ENCODE measurements around the gene CD47.

Gene CD47

DNA sequence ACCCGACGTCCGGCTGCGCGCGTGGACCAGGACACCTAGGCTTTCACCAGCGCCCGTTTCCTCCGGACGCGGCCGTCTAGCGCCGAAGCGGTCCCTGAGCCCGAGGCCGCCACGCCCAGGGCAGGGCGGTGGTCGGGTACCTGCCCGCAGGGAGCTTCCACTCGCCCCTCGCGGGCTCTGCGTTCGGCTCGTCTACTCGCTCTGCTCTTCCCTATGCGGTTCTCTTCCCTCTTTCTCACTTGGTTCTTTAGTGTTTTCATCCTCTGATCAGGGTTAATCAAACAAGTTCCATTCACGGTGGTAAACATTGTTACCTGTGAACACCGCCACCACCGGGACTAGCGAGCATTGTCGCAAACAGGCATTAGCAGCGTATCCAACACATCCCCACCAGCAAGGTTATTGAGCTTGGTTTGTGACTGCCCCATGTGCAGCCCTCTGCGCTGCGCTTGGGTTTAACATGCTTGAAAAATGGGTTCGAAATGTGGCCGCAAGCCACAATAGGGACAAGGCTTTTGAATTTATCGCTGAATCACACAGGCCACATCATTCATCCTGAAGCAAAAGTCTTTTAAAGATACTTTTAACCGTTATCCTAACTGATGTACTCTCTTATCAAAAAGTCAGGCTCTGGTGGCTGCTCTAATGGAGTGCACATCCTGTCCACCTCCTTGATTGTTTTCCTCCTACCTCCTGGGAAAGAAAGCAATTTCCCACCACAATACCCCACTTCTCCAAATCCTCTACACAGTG is 843 bp upstream of the CD47 start:
- DNase-seq (ENCODE audit: low spot score) = no peak

- DNase-seq (ENCODE audit: low spot score) = peak; percentile 40
Measured at GRCh38 chr3:108090049-108090700, 656 bp downstream of the CD47 start.

DNA sequence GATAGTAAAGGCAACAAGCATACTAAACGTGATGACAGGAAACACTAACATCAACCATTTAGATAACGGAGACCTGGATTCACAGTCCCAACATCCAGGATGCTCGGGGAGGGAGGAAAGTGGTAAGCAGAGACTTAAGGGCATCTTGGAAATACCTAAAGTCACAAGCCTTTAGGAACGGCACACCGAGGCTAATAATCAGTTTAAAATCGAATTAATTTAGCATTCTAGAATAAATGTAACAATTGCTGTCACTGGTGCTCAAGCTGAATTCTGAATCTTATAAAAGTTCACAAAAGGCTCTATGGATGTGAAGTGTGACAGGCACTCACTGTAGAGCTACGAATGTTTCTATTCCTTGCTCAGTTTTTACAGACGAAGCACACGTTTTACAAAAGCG is 1.3 kb downstream of the CD47 start:
- DNase-seq (ENCODE audit: low spot score) = no peak

- peak; percentile 37 for DNase-seq (ENCODE audit: low spot score)
Measured at GRCh38 chr3:108088697-108089096, 2.1 kb downstream of the CD47 start.

DNA sequence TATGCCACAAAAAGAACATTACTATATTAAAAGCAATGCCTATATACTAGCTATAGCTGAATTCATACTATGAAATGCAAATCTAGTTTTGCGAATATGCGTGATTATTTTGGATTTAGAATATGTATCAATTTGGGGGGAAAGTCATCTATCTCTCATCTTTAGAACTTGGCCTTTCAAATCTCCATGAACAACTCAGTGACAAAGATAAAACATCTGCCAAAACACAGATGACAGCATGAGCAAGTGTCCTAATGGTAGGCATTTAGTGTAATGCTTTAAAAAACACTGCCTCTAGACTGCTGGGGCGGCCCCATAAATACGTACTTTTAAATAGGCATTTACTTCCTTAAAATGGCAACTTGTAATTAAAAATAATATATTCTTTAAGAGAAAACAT is 2.7 kb downstream of the CD47 start:
- DNase-seq (ENCODE audit: low spot score) = no peak

- no peak for DNase-seq (ENCODE audit: low spot score)
Measured at GRCh38 chr3:108086653-108087052, 4.2 kb downstream of the CD47 start.

GRCh38 chr3:108085810-108086350 is 5.0 kb downstream of the CD47 start:
- DNase-seq (ENCODE audit: low spot score) = no peak

GRCh38 chr3:108085370-108085769 is 5.5 kb downstream of the CD47 start:
- no peak for DNase-seq (ENCODE audit: low spot score)

DNA sequence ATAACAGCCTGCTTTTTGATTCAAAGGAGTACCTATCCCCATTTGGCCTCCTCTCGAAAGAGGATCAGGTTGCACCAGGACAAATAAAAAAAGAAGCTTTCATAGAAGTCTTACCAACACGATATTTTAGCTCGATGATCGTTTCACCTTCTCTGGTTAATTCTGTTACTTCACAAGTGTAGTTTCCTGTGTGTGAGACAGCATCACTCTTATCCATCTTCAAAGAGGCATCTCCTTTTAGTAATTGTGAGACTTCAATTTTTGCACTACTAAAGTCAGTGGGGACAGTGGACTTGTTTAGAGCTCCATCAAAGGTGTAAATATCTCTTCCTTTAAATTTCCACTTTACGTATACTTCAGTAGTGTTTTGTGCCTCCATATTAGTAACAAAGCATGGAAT is 11.0 kb downstream of the CD47 start:
- DNase-seq (ENCODE audit: low spot score) = no peak

DNA sequence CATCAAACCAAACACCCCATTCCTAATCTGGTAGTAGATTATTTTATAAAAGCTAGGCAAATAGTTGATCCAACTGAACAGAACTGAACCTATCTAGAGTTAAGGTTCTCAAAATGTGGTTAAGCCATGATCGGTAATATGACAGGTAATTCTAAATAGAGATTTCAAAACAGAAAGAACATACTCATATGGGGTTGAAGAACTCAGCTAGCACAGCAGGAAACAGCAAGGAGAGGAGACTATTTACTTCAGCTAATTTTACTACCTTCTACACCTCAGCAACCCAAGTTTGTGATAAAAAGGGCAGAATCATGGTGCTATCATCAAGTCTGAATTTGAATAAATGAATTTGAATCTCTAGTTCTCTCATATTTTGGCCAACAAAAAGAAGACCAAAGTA is 11.8 kb downstream of the CD47 start:
- DNase-seq (ENCODE audit: low spot score) = no peak

- DNase-seq (ENCODE audit: low spot score) = no peak
Measured at GRCh38 chr3:108076564-108076963, 14.3 kb downstream of the CD47 start.

DNA sequence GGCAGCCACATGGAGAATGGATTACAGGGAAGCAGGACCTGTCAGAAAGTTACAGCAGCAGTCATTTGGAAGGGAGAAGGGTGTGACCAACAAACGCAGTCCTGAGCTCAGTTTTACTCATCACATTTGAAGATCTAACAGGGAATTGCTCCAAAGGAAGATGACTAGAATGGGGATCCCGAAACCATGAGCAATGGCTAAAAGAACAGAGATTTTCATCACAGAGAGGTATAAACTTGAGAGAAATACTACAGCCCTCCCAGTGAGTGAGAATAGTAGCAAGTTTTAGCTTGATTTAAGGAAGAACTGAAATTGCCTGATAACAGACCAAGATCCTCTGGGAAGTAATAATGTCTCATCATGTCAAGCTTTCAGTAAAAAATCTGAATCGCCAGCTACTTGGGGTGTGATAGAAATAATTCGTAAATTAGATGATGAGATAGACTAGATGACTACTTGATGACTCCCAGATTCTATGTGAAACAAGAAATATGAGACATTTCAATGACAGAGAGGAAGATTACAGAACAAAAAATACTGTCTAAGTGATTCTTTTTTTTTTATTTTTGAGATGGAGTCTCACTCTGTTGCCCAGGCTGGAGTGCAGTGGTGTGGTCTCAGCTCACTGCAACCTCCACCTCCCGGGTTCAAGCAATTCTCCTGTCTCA is 16.9 kb downstream of the CD47 start:
- peak; percentile 30 for DNase-seq (ENCODE audit: low spot score)

DNA sequence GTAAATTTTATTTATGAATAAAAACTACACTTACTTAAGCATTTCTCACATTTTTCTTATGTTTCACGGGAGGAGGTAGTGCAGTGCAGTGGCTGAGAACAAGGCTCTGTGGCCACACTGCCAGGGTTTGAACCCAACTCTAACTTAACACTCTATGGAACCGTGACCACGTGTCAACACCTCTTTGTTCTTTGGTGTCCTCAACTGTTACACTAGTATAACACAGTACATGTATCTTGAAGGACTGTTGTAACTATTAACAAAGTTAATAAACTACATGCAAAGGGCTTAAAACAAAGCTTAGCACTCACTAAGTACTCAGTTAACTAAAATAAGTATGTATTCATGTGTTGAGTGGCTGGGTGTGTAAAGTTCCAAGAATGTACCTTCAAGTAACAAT is 19.5 kb downstream of the CD47 start:
- no peak for DNase-seq (ENCODE audit: low spot score)

- no peak for DNase-seq (ENCODE audit: low spot score)
Measured at GRCh38 chr3:108070356-108070755, 20.5 kb downstream of the CD47 start.

DNA sequence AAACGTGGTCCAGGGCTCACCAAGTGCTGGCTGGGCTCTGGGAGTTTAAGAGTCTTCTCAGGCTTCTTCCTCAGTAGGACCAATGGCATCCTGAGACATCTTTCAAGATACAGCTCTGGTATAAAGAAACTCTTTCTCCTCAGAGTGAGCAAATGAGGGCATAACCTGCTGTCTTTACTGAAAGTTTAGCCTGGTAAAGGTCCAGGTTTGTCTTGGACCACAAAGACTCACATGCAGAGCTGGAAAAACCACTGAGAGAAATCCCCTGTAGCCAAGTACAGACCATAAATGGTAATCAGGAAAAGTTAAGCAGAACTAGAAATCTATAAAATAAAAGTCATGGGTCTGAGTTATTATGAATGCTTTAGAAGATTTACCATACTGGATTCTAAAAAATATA is 23.1 kb downstream of the CD47 start:
- DNase-seq (ENCODE audit: low spot score) = no peak

DNA sequence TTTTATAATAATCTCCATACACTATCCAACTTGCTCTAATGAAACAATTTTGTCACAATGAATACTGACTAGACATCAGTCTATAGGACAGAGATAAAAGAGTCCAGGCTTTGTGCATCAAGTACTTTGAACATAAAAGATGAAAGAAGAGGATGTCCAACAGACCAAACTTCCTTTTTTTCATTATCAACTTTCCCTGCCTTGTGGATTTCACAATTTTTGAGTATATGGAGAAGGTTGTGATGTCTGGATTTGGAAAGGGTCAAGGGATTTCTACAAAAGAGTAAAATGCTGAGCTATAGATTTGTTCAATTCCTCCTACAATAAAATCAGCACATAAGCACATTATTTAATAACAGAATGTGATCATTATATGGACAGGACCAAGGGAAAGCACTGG is 25.7 kb downstream of the CD47 start:
- DNase-seq (ENCODE audit: low spot score) = no peak

DNA sequence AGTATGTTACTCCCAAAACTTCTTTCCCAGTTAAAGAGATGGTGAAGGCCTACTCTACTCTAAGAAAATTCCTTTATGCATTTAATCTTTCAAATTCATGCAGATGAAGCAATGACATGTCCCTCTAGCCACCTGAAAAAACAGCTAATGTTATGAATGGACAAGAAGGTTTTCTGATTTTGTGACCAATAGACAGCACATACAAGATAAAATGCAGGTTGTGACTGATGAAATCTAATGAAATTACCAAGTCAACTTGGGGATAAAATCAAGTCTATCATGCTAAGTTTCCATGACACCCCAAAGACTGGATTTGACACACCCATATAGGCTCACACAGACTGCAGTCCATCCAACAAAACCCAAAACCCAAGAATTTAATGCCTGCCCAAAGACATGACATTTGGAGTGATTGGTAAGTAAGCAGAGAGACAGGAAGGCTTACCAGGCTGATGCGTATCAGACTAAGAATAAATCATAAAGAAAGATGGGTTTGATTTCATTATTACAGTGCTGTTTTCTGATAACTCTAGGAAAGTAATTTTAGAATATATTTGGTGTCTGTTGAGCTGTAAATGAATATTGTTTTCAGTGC is 26.4 kb downstream of the CD47 start:
- no peak for DNase-seq (ENCODE audit: low spot score)

DNA sequence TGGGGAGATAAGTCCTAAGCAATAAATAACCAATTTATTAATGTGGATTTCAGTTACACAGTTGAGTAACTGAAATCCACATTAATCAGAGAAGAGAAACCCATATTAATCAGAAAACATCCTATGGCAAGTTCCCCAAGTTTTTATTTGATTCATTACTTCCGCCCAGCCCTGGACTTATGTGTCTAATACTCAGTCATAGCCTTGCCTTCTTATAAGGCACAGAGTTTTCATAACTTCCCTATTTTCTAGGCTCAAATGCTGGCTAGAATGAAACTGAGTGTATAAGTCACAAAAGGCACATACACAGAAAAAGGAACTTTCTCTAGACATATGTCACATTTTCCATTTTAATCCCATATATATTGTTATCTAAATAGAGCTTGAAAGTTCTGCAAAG is 28.8 kb downstream of the CD47 start:
- DNase-seq (ENCODE audit: low spot score) = no peak

DNA sequence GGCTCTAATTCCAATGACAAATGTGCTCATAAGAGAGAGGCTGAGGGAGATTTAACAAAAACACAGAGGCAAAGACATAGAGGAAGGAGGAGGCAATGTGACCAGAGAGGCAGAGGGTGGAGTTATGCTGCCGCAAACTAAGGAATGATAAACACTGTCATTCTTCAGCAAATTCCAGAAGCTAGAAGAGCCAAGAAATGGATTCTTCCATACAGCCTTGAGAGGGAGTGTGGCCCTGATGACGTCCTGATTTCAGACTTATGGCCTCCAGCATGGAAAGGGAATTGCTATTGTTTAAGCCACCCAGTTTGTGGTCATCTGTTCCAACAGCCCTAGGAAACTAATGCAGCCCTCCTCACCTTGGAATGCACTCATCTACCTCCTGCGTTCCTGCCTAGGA is 30.5 kb downstream of the CD47 start:
- DNase-seq (ENCODE audit: low spot score) = no peak

DNA sequence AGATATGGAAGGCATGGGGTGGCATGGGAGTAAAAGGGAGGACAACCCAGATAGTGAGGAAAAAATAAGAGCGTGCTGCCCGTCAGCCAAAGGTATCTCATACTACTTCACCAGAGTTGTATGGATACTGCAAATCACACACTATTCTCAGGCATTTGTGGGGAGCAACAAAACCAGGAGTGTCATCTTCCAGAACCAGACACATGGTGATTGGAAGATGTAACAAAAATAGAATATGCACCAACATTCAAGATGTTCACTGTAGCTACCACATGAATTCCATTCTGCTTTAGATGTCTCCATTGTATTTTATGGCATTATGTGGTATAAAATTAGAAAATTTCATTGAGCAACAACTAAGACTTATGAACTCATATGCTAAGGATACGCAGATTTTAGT is 34.9 kb downstream of the CD47 start:
- DNase-seq (ENCODE audit: low spot score) = no peak

DNA sequence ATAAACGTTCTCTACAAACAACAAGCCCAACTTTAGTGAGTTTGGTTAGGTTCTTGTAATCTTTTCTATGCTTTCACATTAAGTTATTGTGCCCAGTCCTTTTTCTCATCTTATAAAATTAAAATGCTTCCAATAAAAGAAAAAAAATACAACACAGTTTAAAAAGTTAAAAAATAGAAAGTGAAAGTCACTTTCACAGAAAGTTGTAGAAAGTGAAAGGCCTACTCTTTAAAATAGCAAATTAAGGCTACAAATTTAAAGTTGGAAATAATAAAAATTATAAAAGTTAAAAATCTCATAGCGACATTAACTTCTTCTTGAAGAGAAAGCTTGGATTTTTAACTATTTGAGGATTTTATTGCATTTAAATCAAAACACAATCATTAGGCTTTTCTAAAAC is 35.9 kb downstream of the CD47 start:
- DNase-seq (ENCODE audit: low spot score) = no peak

- no peak for DNase-seq (ENCODE audit: low spot score)
Measured at GRCh38 chr3:108053483-108053882, 37.3 kb downstream of the CD47 start.

DNA sequence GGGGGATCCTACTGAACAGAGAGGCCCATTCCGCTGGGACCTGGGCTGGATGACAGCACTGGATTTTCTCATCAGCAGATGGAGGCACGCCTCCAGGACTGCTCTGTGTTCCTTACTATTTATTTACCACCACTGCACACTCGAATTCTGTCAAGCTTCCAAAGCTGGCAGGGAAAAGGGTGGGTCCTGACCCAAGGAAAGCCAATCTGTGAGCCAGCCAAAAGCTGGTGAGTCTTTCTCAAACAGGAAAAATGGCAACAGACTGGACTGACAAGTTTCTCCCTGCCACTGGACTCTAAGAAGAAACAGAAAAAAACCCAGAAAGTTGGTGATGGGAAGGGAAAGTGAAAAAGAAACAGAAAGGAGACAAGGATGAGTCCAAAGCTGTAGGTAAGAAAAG is 37.8 kb downstream of the CD47 start:
- DNase-seq (ENCODE audit: low spot score) = no peak

Measured in RKO (cell line).